HepG2 (cell line): ENCODE data around the gene PRKCD. TPM values are rescaled to one million over a fixed set of nuclear protein-coding genes. Genes with fewer than 3 reads are reported as not detected.

ENCODE experiments used
- ATF2 ChIP-seq: sonication (generic); formaldehyde crosslinking; IDR thresholded peaks from 2 replicates; pipeline ENCODE4 v1.4.0; 2020; ENCODE audit warnings: missing genetic modification reagents
- CBFB ChIP-seq: sonication (generic); formaldehyde crosslinking; IDR thresholded peaks from 2 replicates; pipeline ENCODE4 v1.4.0; 2020; ENCODE audit warnings: missing genetic modification reagents
- FOSL2 ChIP-seq: sonication (generic); formaldehyde crosslinking; IDR thresholded peaks from 2 replicates; pipeline ENCODE4 v1.4.0; 2020; ENCODE audit warnings: missing genetic modification reagents
- HIC2 ChIP-seq: sonication (generic); formaldehyde crosslinking; IDR thresholded peaks from 2 replicates; pipeline ENCODE4 v1.9.0; 2022; ENCODE audit warnings: low read depth, missing genetic modification reagents
- HNRNPH1 ChIP-seq: fragments of 200-400 bp; formaldehyde crosslinking; optimal IDR thresholded peaks from 2 replicates; pipeline ENCODE3; 2017; ENCODE audit warnings: mild to moderate bottlenecking, low read depth, low read length
- HNRNPLL ChIP-seq: fragments of 200-400 bp; formaldehyde crosslinking; IDR thresholded peaks from 2 replicates; pipeline ENCODE4 v1.6.1; 2017; ENCODE audit warnings: mild to moderate bottlenecking, low read depth, low read length; ENCODE audit not compliant: poor library complexity, severe bottlenecking
- KDM1A ChIP-seq: IDR thresholded peaks from 2 replicates; pipeline ENCODE4 v1.6.1; 2016; ENCODE audit warnings: missing compliant biosample characterization
- MIER3 ChIP-seq: IDR thresholded peaks from 2 replicates; pipeline ENCODE4 v1.6.1; 2016; ENCODE audit warnings: missing compliant biosample characterization, borderline replicate concordance
- PBX3 ChIP-seq: sonication (generic); formaldehyde crosslinking; IDR thresholded peaks from 2 replicates; pipeline ENCODE4 v1.8.1; 2023; ENCODE audit warnings: missing genetic modification reagents, inconsistent platforms, borderline replicate concordance
- PREB ChIP-seq: sonication (generic); formaldehyde crosslinking; IDR thresholded peaks from 2 replicates; pipeline ENCODE4 v1.4.0; 2020; ENCODE audit warnings: missing genetic modification reagents
- RAD21 ChIP-seq: fragments of 450-650 bp; formaldehyde crosslinking; IDR thresholded peaks from 2 replicates; pipeline ENCODE4 v1.5.0; 2020; ENCODE audit warnings: mild to moderate bottlenecking
- RBM22 ChIP-seq: fragments of 200-400 bp; formaldehyde crosslinking; optimal IDR thresholded peaks from 2 replicates; pipeline ENCODE3; 2017; ENCODE audit warnings: mild to moderate bottlenecking, low read length, moderate library complexity
- SALL1 ChIP-seq: sonication (generic); formaldehyde crosslinking; IDR thresholded peaks from 2 replicates; pipeline ENCODE4 v1.8.0; 2022; ENCODE audit warnings: mild to moderate bottlenecking, missing genetic modification reagents
- SMAD1 ChIP-seq: sonication (generic); formaldehyde crosslinking; IDR thresholded peaks from 2 replicates; pipeline ENCODE4 v1.4.0; 2020; ENCODE audit warnings: missing genetic modification reagents, low read depth, mild to moderate bottlenecking, borderline replicate concordance
- ZKSCAN8 ChIP-seq: IDR thresholded peaks from 2 replicates; pipeline ENCODE4 v1.6.1; 2016; ENCODE audit warnings: borderline replicate concordance, missing genetic modification reagents, missing compliant biosample characterization
- ZNF121 ChIP-seq: sonication (generic); formaldehyde crosslinking; IDR thresholded peaks from 2 replicates; pipeline ENCODE4 v1.5.0; 2020; ENCODE audit warnings: mild to moderate bottlenecking, missing genetic modification reagents
- ZNF34 ChIP-seq: sonication (generic); formaldehyde crosslinking; IDR thresholded peaks from 2 replicates; pipeline ENCODE4 v1.4.0; 2020; ENCODE audit warnings: mild to moderate bottlenecking, missing genetic modification reagents, borderline replicate concordance
- ZNF547 ChIP-seq: sonication (generic); formaldehyde crosslinking; IDR thresholded peaks from 2 replicates; pipeline ENCODE4 v1.5.1; 2020; ENCODE audit warnings: mild to moderate bottlenecking, missing genetic modification reagents
- polyA plus RNA-seq, 8 experiments: library from polyadenylated mRNA; depleted of rRNA in 3 of 8; stranded (reverse) in 7 of 8; unstranded in 1 of 8; fragments of >200 nt; fragmentation: Illumina TruSeq in 4 of 8; extraction: Trizol in 4 of 8; gene quantifications; 2 replicates each; pipeline versions ENCODE4 v1.2.1 to v1.2.3, GENCODE V29; 2011 to 2016; ENCODE audit warnings: low read depth in 4 of 8, missing spikeins in 1 of 8, mixed read lengths in 1 of 8; ENCODE audit not compliant: insufficient read depth in 1 of 8
- total RNA-seq, 5 experiments: library from RNA; depleted of rRNA; stranded (reverse); fragments of >200 nt; fragmentation: Illumina TruSeq; extraction: Trizol; gene quantifications; 2 replicates each; pipeline ENCODE4 v1.2.3, GENCODE V29; 2016; ENCODE audit warnings: low read depth in 1 of 5
- TF ChIP-seq, protein P1 (sequence below): sonication (generic); formaldehyde crosslinking; IDR thresholded peaks from 2 replicates; pipeline ENCODE4 v1.8.0; 2023; ENCODE audit warnings: mild to moderate bottlenecking, missing genetic modification reagents
- TF ChIP-seq, protein P2 (sequence below): sonication (generic); formaldehyde crosslinking; IDR thresholded peaks from 2 replicates; pipeline ENCODE4 v1.8.0; 2022; ENCODE audit warnings: mild to moderate bottlenecking, missing genetic modification reagents, moderate library complexity

Gene PRKCD
- total and polyA plus RNA-seq, 2 of the 13 experiments (the other 11 are each of a cell fraction or from before 2014, with no cell fraction given) = 1.6 to 40.7 TPM

DNA sequence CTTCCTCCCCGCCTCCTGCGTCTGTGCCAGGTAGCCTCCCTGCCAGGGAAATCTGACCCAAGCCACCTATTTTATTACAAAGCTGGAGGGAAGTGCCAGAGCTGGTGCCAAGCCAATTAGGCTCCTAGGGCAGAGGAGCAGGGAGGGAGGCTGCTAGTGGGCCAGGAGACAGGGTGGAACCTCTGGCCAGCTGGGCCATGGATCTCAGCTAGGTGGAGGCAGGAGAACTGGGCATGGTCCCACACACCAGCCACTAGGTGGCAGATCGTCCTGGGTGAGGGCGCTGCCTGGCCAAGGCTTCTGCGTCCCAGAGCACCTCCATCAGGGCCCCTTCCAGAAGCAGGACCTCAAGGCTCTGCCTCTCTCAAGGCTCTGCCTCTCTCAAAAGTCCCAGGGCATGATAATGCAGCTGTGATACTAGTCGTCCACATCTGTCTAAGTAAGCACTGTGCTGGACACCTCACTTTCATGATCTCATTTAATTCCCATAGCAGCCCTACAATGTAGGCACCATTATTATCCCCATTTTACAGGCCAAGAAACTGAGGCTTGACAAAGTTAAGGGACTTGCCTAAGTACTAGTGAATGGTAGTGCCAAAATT, 26.3 kb upstream of the PRKCD start (continued):
- TF ChIP-seq, protein P1, sequence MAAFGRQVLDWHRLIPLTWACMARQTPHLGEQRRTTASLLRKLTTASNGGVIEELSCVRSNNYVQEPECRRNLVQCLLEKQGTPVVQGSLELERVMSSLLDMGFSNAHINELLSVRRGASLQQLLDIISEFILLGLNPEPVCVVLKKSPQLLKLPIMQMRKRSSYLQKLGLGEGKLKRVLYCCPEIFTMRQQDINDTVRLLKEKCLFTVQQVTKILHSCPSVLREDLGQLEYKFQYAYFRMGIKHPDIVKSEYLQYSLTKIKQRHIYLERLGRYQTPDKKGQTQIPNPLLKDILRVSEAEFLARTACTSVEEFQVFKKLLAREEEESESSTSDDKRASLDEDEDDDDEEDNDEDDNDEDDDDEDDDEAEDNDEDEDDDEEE (CRISPR knock-in tag) = no peak
- TF ChIP-seq PBX3 (CRISPR knock-in tag) (no peak), ZNF34 (no peak), SALL1 (CRISPR knock-in tag) (peak; percentile 45; the same call in 1 of the 2 replicates), ZKSCAN8 (CRISPR knock-in tag) (no peak), ATF2 (CRISPR knock-in tag) (no peak), SMAD1 (CRISPR knock-in tag) (no peak), MIER3 (CRISPR knock-in tag) (peak; percentile 37; the same call in 1 of the 2 replicates), KDM1A (0 out of 2 replicates have a peak, but pooled peaks have one; percentile 30), HNRNPLL (no peak), ZNF121 (CRISPR knock-in tag) (no peak; the same call in 1 of the 2 replicates), HIC2 (CRISPR knock-in tag) (0 out of 2 replicates have a peak, but pooled peaks have one; percentile 50), PREB (no peak), ZNF547 (peak; percentile 54; the same call in 1 of the 2 replicates), RAD21 (CRISPR knock-in tag) (peak; percentile 91), FOSL2 (CRISPR knock-in tag) (0 out of 2 replicates have a peak, but pooled peaks have one; percentile 21), HNRNPH1 (no peak), CBFB (CRISPR knock-in tag) (no peak), RBM22 (no peak)
- TF ChIP-seq, protein P2, sequence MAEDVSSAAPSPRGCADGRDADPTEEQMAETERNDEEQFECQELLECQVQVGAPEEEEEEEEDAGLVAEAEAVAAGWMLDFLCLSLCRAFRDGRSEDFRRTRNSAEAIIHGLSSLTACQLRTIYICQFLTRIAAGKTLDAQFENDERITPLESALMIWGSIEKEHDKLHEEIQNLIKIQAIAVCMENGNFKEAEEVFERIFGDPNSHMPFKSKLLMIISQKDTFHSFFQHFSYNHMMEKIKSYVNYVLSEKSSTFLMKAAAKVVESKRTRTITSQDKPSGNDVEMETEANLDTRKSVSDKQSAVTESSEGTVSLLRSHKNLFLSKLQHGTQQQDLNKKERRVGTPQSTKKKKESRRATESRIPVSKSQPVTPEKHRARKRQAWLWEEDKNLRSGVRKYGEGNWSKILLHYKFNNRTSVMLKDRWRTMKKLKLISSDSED (CRISPR knock-in tag) = no peak
- TF ChIP-seq, all 625 proteins: peak for 47
